ENCODE measurements around the gene MS4A15.
"Not testable (repeated sequence)": the region's sequence is repeated elsewhere in the genome, so short reads cannot be mapped to it uniquely, and the experiment has no call there.

The MS4A15 gene, protein sequence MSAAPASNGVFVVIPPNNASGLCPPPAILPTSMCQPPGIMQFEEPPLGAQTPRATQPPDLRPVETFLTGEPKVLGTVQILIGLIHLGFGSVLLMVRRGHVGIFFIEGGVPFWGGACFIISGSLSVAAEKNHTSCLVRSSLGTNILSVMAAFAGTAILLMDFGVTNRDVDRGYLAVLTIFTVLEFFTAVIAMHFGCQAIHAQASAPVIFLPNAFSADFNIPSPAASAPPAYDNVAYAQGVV

GRCh38 chr11:60756307-60757032 lies at the start of gene MS4A15:
MS4A15 (plus strand) TSS chr11:60756867; CDS start chr11:60763734, 6,867 bp downstream.
- ChIA-PET CTCF (interaction anchor here (0.5 to 0.7 kb wide), 8 partner anchors 13 to 1205 kb away, joined by 3 to 4 read pairs (median 3); no protein-coding TSS in a partner anchor), POLR2A (ENCODE audit: low non-redundant PET) (no interaction called here)
- TF ChIP-seq, protein P1, sequence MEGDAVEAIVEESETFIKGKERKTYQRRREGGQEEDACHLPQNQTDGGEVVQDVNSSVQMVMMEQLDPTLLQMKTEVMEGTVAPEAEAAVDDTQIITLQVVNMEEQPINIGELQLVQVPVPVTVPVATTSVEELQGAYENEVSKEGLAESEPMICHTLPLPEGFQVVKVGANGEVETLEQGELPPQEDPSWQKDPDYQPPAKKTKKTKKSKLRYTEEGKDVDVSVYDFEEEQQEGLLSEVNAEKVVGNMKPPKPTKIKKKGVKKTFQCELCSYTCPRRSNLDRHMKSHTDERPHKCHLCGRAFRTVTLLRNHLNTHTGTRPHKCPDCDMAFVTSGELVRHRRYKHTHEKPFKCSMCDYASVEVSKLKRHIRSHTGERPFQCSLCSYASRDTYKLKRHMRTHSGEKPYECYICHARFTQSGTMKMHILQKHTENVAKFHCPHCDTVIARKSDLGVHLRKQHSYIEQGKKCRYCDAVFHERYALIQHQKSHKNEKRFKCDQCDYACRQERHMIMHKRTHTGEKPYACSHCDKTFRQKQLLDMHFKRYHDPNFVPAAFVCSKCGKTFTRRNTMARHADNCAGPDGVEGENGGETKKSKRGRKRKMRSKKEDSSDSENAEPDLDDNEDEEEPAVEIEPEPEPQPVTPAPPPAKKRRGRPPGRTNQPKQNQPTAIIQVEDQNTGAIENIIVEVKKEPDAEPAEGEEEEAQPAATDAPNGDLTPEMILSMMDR (conservative IDR thresholded peaks at IDR 0.05; ENCODE audit: low read depth), result no peak
- peak; percentile 22 for DNase-seq (ENCODE audit: low spot score)
- no peak within 1 kb of the TSS for H3K27ac ChIP-seq

DNA sequence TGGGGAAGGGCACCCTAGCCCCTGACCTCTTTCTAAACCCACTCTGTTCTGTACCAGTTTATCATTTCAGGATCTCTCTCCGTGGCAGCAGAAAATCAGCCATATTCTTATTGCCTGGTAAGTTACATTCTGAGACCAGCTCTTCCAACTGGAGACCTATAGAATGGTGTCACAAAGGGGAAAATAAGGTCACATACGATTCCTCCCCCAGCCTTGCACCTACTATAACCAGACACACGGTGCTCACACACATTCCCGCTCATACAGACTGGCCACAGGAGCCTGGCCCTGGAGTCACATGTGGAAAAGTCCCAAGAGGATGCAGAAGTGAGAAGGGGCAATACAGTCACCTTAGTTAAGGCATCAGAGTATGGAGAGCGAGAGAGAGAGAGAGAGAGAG lies 49.7 kb upstream of the MS4A15 start:
- CTCF ChIA-PET, result interaction anchor here (0.9 kb wide), 1 partner anchor 68 kb away, joined by 7 read pairs; no protein-coding TSS in a partner anchor
- TF ChIP-seq, protein P1 (conservative IDR thresholded peaks at IDR 0.05; ENCODE audit: low read depth), result no peak
- POLR2A ChIA-PET (ENCODE audit: low non-redundant PET), result interaction anchor here (0.7 kb wide), 1 partner anchor 941 kb away, joined by 4 read pairs; no protein-coding TSS in a partner anchor
- DNase-seq (ENCODE audit: low spot score), result no peak
- H3K27ac ChIP-seq, result no peak overlapping the region

GRCh38 chr11:60710482-60710881 lies 46.2 kb upstream of the MS4A15 start:
- CTCF ChIA-PET, result no interaction called here
- DNase-seq (ENCODE audit: low spot score), result no peak

GRCh38 chr11:60711276-60711675 lies 45.4 kb upstream of the MS4A15 start:
- H3K27ac ChIP-seq, result no peak overlapping the region
- no peak for DNase-seq (ENCODE audit: low spot score)
- POLR2A ChIA-PET (ENCODE audit: low non-redundant PET), result no interaction called here
- CTCF ChIA-PET, result interaction anchor here (0.6 kb wide), 1 partner anchor 417 kb away, joined by 4 read pairs; no protein-coding TSS in a partner anchor
- TF ChIP-seq, protein P1 (conservative IDR thresholded peaks at IDR 0.05; ENCODE audit: low read depth), result no peak

More at GRCh38 chr11:60710482-60710881, 46.2 kb upstream of the MS4A15 start:
- H3K27ac ChIP-seq, result no peak overlapping the region
- POLR2A ChIA-PET (ENCODE audit: low non-redundant PET), result no interaction called here
- TF ChIP-seq, protein P1 (conservative IDR thresholded peaks at IDR 0.05; ENCODE audit: low read depth), result no peak

DNA sequence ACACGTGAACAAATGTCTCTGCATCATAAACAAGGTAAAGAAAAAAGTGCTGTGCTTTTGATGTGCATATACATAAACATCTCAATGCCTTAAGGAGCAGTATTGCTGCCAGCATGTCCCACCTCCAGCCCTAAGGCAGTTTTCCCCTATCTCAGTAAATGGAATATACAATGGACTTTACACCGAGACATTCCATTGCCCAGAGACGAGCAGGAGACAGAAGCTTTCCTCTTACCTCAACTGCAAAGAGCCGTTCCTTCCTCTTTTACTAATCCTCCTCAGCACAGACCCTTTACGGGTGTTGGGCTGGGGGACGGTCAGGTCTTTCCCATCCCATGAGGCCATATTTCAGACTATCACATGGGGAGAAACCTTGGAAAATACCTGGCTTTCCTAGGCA lies 43.2 kb upstream of the MS4A15 start:
- DNase-seq (ENCODE audit: low spot score); H3K27ac ChIP-seq; POLR2A ChIA-PET (ENCODE audit: low non-redundant PET); CTCF ChIA-PET: not testable (repeated sequence)

GRCh38 chr11:60717956-60718355 lies 38.7 kb upstream of the MS4A15 start:
- no peak for DNase-seq (ENCODE audit: low spot score)
- ChIA-PET CTCF (no interaction called here), POLR2A (ENCODE audit: low non-redundant PET) (no interaction called here)
- TF ChIP-seq, protein P1 (conservative IDR thresholded peaks at IDR 0.05; ENCODE audit: low read depth), result no peak
- no peak overlapping the region for H3K27ac ChIP-seq
